Kidney (tissue), 14 donors: Measurements from ENCODE around the gene NEK11. TPM values are rescaled to one million over a fixed set of nuclear protein-coding genes. Genes with fewer than 3 reads are reported as not detected.

Experiments used
- DNase-seq, 5 donors: peaks; one replicate each; pipeline ENCODE4 v3.0.0-alpha.2; 2013 to 2020
- FAIRE-seq: peaks from 2 replicates; lab custom pipeline; 2012; peaks lifted over from hg19 to GRCh38; lab: Jason Lieb, UNC
- H3K27ac ChIP-seq, 2 donors: one replicate each; pipeline ENCODE4 v1.7.0; 2013; ENCODE audit warnings: low read depth in 2 of 2, low read length in 2 of 2, inconsistent platforms in 1 of 2
- H3K27me3 ChIP-seq: one replicate; pipeline ENCODE4 v1.7.1; 2013; ENCODE audit warnings: low read length, inconsistent platforms; ENCODE audit not compliant: control insufficient read depth, insufficient read depth
- H3K36me3 ChIP-seq, 3 donors: one replicate each; pipeline versions ENCODE4 v1.7.0 to v1.7.1; 2013; ENCODE audit warnings: low read length in 3 of 3, control low read depth in 1 of 3, inconsistent platforms in 1 of 3; ENCODE audit not compliant: insufficient read depth in 3 of 3, control insufficient read depth in 2 of 3
- H3K4me1 ChIP-seq, 3 donors: one replicate each; pipeline versions ENCODE4 v1.7.0 to v1.7.1; 2013; ENCODE audit warnings: low read length in 3 of 3, inconsistent platforms in 1 of 3, low read depth in 1 of 3; ENCODE audit not compliant: control insufficient read depth in 2 of 3, insufficient read depth in 2 of 3
- H3K4me3 ChIP-seq, 3 donors: one replicate each; pipeline versions ENCODE4 v1.7.0 to v1.8.1; 2013; ENCODE audit warnings: low read length in 3 of 3, control low read depth in 1 of 3, inconsistent platforms in 1 of 3
- H3K9ac ChIP-seq, 3 donors: one replicate each; pipeline versions ENCODE4 v1.7.0 to v1.7.1; 2013; ENCODE audit warnings: low read length in 3 of 3, control low read depth in 1 of 3, inconsistent platforms in 1 of 3
- H3K9me3 ChIP-seq, 3 donors: one replicate each; pipeline versions ENCODE4 v1.7.0 to v1.7.1; 2013; ENCODE audit warnings: low read length in 3 of 3, control low read depth in 1 of 3, inconsistent platforms in 1 of 3; ENCODE audit not compliant: control insufficient read depth in 2 of 3, insufficient read depth in 1 of 3
- intact Hi-C: fragments of 100-400 bp; cut with DNase I; formaldehyde crosslinking; loops from one replicate; pipeline ENCODE4 v1.11.1; 2022
- polyA plus RNA-seq: library from polyadenylated mRNA; stranded (reverse); fragments of 350-450 nt; fragmentation: Illumina TruSeq; extraction: RNeasy Lipid Tissue Mini Kit (QIAGEN cat#74804); gene quantifications from one replicate; pipeline ENCODE4 v1.2.3, GENCODE V29; 2014; ENCODE audit warnings: low read depth, low replicate concordance; ENCODE audit not compliant: insufficient read depth
- total RNA-seq: library from RNA; stranded (reverse); fragmentation: NEBNext Ultra II Directional; extraction: Animal tissue kit (Norgen Biotek cat#: 25700); gene quantifications from one replicate; pipeline ENCODE4 v1.2.1, GENCODE V29; 2021
- TF ChIP-seq, protein P1 (sequence below): IDR thresholded peaks from 3 replicates; pipeline ENCODE4 v1.5.1; 2012; ENCODE audit warnings: mild to moderate bottlenecking, moderate library complexity, borderline replicate concordance; ENCODE audit not compliant: insufficient read depth; ENCODE audit errors: extremely low read depth
- donor health status: control.
- donor health status: control.
- donor health status: control.
- donor health status: control.
- donor health status: control.
- donor health status: DM: yes; HTN: yes; CAD: no.
- donor health status: Normal renal cell carcinoma (clear cell type).

Gene NEK11
- total and polyA plus RNA-seq, 2 donors from 2014 or later, result 7.9 to 13.2 TPM

DNA sequence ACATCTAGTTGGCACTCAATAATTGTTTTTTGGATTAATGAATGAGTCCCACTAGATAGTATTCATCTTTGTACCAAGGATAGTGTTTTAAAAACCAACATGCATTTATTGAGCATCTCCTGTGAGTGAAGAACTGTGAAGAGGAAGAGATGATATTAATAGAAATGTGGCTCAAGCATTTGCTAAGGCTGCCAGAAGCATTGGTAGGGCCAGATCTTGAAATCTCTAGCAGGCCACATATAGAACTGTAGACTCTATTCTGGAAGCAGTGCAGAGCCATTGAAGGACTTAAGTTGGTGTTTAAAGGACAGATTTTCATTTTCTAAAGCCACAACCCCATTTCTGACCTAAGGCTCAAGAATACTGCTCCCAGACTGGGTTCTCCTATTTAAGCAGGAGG, 99.0 kb downstream of the NEK11 start:
- Histone ChIP-seq H3K4me1 (no peaks in the 10 kb centered on the region), H3K27me3 (no peaks in the 10 kb centered on the region), H3K27ac (no peak overlapping the region), H3K9me3 (peaks cover 0 to 5% (median 0%) of the 10 kb centered on the region in 3 donors), H3K36me3 (no peaks in the 10 kb centered on the region), H3K9ac (no peak overlapping the region), H3K4me3 (no peak overlapping the region)
- no peak for DNase-seq
- TF ChIP-seq, protein P1, sequence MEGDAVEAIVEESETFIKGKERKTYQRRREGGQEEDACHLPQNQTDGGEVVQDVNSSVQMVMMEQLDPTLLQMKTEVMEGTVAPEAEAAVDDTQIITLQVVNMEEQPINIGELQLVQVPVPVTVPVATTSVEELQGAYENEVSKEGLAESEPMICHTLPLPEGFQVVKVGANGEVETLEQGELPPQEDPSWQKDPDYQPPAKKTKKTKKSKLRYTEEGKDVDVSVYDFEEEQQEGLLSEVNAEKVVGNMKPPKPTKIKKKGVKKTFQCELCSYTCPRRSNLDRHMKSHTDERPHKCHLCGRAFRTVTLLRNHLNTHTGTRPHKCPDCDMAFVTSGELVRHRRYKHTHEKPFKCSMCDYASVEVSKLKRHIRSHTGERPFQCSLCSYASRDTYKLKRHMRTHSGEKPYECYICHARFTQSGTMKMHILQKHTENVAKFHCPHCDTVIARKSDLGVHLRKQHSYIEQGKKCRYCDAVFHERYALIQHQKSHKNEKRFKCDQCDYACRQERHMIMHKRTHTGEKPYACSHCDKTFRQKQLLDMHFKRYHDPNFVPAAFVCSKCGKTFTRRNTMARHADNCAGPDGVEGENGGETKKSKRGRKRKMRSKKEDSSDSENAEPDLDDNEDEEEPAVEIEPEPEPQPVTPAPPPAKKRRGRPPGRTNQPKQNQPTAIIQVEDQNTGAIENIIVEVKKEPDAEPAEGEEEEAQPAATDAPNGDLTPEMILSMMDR, result no peak
- no peak for FAIRE-seq
- intact Hi-C loops, result no loop called here

DNA sequence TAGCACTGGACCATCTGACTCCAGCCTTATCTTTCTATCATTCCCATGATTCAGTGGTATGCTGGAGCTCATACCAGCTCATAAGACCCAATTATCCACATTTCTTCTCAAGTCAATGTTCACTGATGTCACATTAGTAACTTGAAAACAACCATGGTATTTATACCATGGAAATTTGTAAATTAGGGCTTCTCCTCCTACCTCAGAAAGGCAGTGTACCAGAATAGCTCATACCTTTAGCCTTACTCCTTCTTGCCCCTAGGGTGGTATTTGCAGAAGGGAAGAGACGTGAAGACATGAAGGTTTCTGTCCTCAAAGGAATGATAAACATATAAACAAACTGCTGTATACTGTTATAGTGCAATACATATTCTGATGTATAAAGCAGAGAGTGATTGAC, 114.2 kb downstream of the NEK11 start:
- DNase-seq (no peak), FAIRE-seq (no peak)
- no peaks in the 10 kb centered on the region for H3K36me3 ChIP-seq
- H3K9ac ChIP-seq, result no peak overlapping the region
- no peaks in the 10 kb centered on the region for H3K27me3 ChIP-seq
- H3K4me3 ChIP-seq, result no peak overlapping the region
- no peaks in the 10 kb centered on the region for H3K9me3 ChIP-seq
- TF ChIP-seq, protein P1, result no peak
- H3K4me1 ChIP-seq, result no peaks in the 10 kb centered on the region
- intact Hi-C loops, result no loop called here
- no peak overlapping the region for H3K27ac ChIP-seq

DNA sequence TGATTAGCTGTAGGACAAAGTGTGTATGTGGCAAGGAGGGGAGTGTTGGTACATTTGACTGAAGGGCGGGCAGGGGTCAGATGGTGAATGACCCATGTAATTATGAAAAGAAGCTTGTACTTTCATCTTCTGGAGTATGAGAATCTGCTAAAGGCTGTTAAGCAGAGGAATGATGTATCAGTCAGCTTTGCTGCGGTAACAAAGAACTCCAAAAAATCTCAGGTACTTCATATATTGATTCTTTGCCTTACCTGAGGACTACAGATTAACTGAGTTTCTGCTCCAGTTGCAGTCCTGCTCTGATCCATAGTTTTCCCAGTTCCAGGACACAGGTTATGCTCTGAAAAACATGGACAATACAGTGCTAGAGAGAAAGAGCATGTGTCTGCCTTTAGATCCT, 115.1 kb downstream of the NEK11 start:
- H3K9me3 ChIP-seq, result no peaks in the 10 kb centered on the region
- DNase-seq (no peak), FAIRE-seq (no peak)
- no peak overlapping the region for H3K4me3 ChIP-seq
- no peaks in the 10 kb centered on the region for H3K4me1 ChIP-seq
- no peak overlapping the region for H3K9ac ChIP-seq
- H3K27me3 ChIP-seq, result no peaks in the 10 kb centered on the region
- intact Hi-C loops, result no loop called here
- no peak overlapping the region for H3K27ac ChIP-seq
- no peaks in the 10 kb centered on the region for H3K36me3 ChIP-seq
- TF ChIP-seq, protein P1, result no peak

DNA sequence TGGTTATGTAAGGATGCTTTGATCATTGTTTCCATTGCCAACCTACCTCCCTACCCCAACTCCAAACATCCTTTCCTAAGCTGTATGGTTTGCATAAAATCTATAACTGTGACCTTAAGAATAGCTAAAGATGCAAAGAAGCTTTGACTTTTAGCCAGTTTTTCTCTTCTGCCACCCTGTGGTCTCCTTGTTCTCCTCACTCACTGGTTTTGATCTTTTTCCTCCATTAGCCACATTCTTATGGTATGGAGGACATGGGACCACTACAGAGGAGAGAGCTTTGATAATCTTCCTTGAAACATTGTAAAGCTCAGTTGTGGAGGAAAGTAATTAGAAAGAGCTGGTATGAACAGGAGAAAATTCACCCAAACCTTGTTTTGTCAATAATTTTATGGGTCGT, 115.9 kb downstream of the NEK11 start:
- Histone ChIP-seq H3K9me3 (no peaks in the 10 kb centered on the region), H3K4me3 (no peak overlapping the region), H3K27ac (no peak overlapping the region), H3K9ac (no peak overlapping the region), H3K27me3 (no peaks in the 10 kb centered on the region), H3K4me1 (no peaks in the 10 kb centered on the region), H3K36me3 (no peaks in the 10 kb centered on the region)
- intact Hi-C loops, result no loop called here
- no peak for FAIRE-seq
- TF ChIP-seq, protein P1, result no peak
- no peak for DNase-seq
